Stimulated activated CD4-positive, alpha-beta T cell treated with anti-CD3 and anti-CD28 coated beads, Interleukin-12 subunit alpha, Interleukin-12 subunit beta, amount 100 ng/mL, for 24 hours (primary cell): ENCODE results near the gene EPN1.

ENCODE experiments used
- DNase-seq, 2 experiments: peaks; one replicate each; pipeline ENCODE4 v3.0.0-alpha.2; 2020; ENCODE audit warnings: low read depth in 2 of 2

Gene EPN1

GRCh38 chr19:55660991-55661390 lies 14.0 kb upstream of the EPN1 start:
- no peak for DNase-seq

DNA sequence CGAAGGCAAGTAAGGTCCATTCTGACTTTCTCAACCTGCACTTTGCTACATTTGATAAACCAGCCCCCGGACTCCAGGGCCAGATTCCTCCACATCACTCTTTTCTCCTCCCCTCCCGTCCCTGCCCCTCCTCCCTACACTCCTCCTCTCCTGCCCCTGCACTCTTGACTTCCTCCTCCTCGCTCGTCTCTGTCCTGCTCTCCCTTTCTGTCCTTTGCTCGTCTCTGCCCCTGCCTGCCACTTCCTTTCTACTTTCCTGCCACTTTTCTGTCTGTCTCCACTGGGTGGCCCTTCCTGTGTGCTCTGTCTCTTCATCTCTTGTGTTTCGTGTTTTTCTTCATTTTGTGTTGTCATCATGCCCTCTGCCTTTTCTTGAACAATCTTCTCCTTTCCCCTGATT lies 13.2 kb upstream of the EPN1 start:
- DNase-seq: no peak

GRCh38 chr19:55663846-55664536 lies 11.0 kb upstream of the EPN1 start:
- no peak for DNase-seq

DNA sequence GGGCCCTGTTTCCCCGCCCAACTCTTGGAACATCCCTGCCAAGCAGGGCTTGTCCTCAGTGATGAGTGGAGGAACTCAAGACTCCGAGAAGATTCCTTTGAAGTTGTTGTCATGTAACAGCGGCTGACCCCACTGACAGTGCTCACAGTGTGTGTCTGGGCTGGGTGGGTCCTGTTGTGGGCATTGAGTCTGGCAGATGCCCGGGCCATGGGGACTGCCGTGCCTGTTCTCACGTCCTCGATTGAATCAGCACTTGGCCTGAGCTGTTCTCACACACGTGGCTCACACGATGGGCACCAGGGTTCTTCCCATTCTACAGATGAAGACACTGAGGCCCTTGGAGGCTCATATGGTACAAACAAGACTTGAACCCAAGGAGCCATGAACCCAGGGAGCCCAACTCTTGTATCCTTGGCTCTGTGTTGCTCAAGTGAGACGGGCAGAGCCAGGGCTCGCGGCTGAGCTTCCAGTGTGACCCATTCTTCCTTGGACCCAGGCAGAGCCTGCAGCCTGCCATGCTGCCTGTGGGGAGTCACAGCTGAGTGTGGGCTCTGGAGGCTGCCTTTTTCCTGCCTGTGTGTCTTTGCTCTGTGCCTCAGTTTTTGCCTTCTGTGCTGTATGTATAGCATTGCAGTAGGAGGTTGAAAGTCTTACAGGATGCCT lies 8.6 kb upstream of the EPN1 start:
- DNase-seq: no peak

GRCh38 chr19:55667006-55667381 lies 8.0 kb upstream of the EPN1 start:
- DNase-seq: no peak

- DNase-seq: no peak
Measured at GRCh38 chr19:55667511-55667910, 7.5 kb upstream of the EPN1 start.

GRCh38 chr19:55667958-55668357 lies 7.1 kb upstream of the EPN1 start:
- DNase-seq: no peak

DNA sequence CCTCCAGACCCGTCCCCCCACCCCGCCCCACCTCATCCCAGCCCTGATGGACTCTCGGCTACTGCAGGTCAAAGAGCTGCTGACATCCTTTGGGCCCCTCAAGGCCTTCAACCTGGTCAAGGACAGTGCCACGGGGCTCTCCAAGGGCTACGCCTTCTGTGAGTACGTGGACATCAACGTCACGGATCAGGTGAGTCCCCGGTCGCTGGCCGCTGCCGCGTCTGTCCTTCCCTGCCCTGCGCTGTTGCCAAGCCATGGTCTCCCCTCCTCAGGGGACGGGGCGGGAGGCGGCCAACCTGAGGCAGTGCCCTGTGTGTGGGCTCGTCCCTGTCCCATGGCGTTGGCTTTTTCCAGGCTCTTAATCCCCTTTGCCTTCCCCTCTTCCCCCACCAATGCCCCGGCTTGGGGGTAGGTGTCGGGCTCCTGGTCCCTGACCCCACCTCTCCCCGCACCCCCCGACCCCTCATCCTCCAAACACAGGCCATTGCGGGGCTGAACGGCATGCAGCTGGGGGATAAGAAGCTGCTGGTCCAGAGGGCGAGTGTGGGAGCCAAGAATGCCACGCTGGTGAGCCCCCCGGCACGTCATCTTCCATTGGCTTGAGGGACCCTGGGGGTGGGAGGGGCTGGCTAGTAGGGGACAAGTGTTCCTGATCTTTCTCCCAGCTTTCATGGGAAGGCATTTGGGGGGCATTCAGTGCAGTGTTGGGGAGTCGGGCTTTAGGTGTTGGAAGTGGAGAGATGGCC lies 6.2 kb upstream of the EPN1 start:
- DNase-seq: no peak

DNA sequence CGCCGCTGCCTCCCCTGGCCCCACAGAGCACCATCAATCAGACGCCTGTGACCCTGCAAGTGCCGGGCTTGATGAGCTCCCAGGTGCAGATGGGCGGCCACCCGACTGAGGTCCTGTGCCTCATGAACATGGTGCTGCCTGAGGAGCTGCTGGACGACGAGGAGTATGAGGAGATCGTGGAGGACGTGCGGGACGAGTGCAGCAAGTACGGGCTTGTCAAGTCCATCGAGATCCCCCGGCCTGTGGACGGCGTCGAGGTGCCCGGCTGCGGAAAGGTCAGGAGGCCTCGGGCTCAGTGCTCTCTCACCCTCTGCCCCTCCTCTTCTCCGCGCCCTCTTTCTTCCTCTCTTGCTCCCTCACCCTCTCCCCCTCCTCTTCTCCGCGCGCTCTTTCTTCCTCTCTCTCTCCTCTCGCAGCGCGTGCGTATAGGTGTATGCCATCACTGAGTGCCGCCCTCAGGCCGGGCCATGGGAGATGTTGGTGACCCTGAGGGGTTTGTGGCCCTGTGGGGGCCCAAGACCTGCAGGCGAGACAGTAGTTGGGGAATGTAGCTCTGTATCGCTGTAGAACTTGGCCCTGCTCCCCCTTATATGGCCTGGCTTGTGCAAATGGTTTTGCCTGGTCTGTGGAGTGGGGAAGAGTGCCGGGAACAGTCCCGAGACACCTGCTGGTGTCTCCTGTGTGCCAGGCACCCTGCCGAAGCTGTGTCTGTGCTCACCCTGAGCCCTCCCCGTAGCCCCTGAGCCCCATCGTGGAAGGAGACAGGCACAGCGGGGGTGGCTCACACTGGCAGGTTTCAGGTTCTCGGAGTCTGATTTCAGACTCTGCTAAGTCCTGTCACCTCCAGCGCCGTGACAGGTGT lies 5.4 kb upstream of the EPN1 start:
- no peak for DNase-seq

DNA sequence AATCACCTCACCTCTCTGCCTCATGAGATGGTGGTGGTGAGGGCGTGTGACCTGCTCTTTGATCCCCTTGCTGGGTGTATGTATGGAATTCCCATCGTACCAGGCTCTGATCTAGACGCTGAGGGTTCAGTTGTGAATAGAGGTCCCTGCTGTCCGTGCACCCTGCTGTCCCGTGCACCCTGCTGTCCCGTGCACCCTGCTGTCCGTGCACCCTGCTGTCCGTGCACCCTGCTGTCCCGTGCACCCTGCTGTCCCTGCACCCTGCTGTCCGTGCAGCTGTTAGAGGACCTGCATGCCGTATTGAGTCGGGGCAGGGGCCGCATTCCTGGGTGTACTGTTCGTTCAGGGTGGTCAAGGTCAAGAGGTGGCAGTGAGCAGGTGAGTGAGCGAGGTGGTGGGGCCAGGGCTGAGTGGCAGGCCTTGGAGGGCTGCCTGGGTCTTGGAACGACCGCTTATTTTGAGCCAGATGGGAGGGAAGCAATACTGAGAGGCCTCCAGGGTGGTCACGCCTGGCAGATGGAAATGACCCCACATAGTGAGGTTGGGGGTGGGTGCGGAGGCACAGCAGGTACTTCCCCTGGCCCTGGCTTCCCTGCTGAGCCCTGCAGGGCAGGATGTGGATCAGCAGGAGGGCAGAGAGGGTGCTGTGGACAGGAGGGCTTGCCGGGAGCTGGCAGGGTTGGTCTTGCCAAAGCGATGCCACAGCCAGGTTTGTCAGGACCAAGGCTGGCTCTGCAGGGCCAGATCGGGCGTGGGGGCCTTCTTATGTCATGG lies 4.6 kb upstream of the EPN1 start:
- no peak for DNase-seq

DNA sequence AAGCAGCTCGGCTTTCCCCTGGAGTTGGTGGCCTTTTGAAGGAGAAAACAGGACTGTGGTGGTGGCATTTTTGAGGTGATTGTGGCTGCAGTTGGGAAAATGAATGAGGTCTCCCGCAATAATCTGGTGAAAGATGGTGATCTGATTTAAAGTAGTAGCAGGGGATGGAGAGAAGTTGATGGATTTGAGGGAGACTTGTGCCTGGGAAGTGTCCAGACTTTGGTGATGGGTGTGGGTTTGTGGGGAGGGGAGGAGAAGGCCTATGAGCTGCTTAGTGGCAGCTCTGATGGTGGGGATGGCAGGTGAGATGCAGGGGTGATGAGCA lies 4.0 kb upstream of the EPN1 start:
- DNase-seq: no peak

DNA sequence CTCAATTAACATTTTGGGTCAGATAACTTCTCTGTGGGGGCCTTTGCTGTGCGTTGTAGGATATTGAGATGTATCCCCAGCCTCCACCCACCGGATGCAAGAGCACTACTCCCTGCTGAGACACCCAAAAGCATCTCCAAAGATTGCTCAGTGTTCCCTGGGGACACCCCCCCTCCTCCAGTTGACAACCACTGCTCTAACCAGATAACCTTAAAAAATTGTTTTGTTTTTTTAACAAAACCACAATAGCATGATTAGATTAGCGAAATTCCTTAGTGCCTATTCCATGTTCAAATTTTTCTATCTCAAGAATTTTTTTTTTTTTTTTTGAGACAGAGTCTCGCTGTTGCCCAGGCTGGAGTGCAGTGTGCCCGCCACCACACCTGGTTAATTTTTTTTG lies 2.6 kb upstream of the EPN1 start:
- no peak for DNase-seq

DNA sequence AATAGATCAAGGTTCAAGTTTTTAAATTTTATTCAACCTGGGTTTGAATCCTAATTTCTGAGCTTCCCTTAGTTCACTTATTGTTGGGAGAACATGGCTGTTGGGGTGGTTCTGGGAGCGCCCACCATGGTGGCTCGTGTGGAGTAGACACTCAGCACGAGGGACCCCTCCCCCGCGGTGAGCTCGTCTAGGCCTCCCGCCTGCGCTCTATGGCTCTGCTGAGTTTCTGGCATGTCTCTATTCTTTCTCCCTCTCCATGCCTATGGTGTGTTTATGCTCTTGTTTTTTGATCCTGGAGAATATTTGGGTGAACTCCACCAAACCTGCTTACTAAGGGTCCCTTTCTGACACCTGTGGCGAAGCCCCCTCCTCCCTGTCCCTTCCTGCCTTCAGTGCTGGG lies 1.6 kb upstream of the EPN1 start:
- no peak for DNase-seq

- DNase-seq: no peak
Measured at GRCh38 chr19:55673889-55674288, 1.1 kb upstream of the EPN1 start.

DNA sequence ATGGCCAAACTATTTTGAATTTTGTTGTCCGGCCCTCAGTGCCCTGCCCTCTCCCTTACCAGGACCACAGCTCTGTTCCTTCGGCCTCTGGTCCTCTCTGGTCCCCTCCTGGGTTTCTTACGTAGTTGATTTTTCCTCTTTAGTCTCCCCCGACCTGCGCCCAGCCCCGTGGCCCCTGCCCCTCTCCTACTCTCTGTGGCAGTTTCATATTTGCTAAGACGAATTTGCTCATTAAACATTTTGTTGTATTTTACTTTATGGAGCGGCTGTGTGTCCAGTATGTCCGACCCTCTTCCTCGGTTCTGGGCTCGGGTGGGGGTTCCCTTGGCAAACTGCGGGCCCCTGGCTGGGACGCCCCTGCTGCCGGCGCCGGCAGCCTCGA lies 576 bp upstream of the EPN1 start:
- DNase-seq: no peak

DNA sequence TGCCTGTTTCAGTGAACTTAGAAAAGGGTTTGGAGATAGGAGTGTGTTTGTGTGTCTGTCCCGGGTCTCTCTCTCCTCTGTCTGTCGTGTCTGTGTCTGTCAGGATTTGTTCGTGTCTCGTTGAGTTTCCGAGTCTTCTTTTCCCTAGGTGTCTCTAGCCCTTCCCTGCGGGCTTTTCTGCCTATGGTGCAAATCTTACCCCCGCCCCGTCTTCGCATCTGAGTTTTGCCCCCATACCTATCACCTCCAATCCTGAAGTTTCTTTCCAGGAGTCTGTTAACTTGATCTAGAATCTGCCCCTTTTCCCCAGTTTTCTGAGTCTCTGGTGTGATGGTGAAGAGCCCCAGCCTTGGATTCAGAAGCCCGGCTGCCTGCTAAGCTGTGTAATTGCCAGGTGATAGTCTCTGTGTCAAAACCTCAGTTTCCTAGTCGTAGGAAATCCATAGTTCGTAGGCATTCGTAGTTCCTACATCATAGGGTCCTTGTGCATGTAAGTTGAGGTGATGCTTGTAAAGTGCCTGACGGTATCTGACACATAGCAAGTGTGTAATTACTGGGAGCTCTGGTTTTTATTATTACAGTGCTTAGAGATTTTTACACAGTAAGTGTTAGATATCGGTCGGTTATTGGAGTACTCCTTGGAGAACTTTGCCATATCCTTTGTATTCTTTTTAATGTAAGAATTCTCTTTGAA lies 782 bp downstream of the EPN1 start:
- DNase-seq: no peak

- no peak for DNase-seq
Measured at GRCh38 chr19:55676383-55676782, 1.4 kb downstream of the EPN1 start.

- no peak for DNase-seq
Measured at GRCh38 chr19:55676889-55677505, 2.0 kb downstream of the EPN1 start.

DNA sequence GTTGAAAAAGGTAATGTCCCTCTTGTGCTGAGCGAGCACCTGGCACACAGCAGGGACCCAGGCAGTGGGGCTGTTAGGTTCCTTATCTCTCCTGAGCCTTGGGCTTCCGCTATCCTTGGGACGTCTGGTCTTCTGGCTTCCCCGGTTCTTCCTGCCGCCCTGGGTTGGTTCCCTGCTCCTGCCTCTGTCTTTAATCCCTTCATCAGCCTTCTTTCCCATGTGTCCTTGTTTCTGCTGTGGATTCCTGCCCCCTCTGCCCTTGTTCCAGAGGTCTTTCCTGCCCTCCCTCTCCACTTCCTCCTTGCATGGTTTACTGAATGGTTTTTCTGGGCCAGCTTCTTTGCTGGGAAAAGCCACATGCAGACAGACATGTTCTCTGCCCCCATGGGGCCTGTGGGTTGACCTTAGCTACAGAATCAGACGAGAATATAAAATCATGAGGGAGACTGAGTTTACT lies 2.6 kb downstream of the EPN1 start:
- DNase-seq: no peak

DNA sequence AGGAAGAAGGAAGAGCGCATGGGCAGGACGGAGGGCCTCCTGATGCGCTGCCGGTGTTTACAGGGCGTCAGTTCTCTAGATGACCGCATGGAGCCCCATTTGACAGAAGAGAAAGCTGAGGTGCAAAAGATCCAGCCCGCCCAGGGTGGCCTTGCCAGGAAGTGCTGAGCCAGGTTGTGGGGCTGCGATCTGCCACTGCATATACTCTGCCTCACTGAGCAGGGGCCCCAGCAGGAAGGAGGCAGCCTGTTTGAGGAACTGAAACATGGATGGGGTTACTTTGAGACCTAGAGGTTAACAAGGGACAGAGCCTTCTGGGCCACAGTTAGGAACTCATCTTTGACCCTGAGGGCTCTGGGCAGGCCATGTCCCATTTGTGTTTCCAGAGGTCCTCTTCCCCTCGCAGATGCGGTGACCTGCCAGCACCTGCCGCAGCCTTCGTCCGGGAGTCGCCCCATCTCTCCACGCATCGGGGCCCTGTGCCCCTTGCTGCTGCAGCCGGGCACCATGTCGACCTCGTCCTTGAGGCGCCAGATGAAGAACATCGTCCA lies 3.2 kb downstream of the EPN1 start:
- no peak for DNase-seq
